ENCODE data around the gene FKBP2.
"Not testable (repeated sequence)": the region's sequence is repeated elsewhere in the genome, so short reads cannot be mapped to it uniquely, and the experiment has no call there.

FKBP2 gene

GRCh38 chr11:64234647-64235379 is 6.1 kb upstream of the FKBP2 start:
- peak; percentile 45 for DNase-seq

- DNase-seq: no peak
Observed at GRCh38 chr11:64235437-64236161, 5.3 kb upstream of the FKBP2 start.

GRCh38 chr11:64237484-64237951 is 3.4 kb upstream of the FKBP2 start:
- DNase-seq: no peak

- DNase-seq: no peak
Observed at GRCh38 chr11:64238076-64238475, 2.8 kb upstream of the FKBP2 start.

GRCh38 chr11:64238999-64239398 is 1.9 kb upstream of the FKBP2 start:
- DNase-seq: no peak

GRCh38 chr11:64239662-64240434 is 1.0 kb upstream of the FKBP2 start:
- DNase-seq: peak; percentile 81

- no peak for DNase-seq
Observed at GRCh38 chr11:64241241-64241490, 271 bp downstream of the FKBP2 start.

- peak; percentile 99 for DNase-seq
Observed at GRCh38 chr11:64241491-64242374, 838 bp downstream of the FKBP2 start.

GRCh38 chr11:64243236-64243854 is 2.5 kb downstream of the FKBP2 start:
- DNase-seq: no peak

- DNase-seq: no peak
Observed at GRCh38 chr11:64244107-64244506, 3.2 kb downstream of the FKBP2 start.

- no peak for DNase-seq
Observed at GRCh38 chr11:64244966-64245365, 4.1 kb downstream of the FKBP2 start.

GRCh38 chr11:64245401-64245796 is 4.5 kb downstream of the FKBP2 start:
- peak; percentile 60 for DNase-seq

- peak; percentile 73 for DNase-seq
Observed at GRCh38 chr11:64245797-64246620, 5.1 kb downstream of the FKBP2 start.

GRCh38 chr11:64246621-64246870 is 5.7 kb downstream of the FKBP2 start:
- DNase-seq: not testable (repeated sequence)

GRCh38 chr11:64246871-64247728 is 6.2 kb downstream of the FKBP2 start, which contains the start of gene PPP1R14B:
Gene PPP1R14B (minus strand): TSS chr11:64246943. CDS start chr11:64246673, 270 bp downstream.
- peak; percentile 78 for DNase-seq

GRCh38 chr11:64247729-64248531 is 7.0 kb downstream of the FKBP2 start:
- no peak for DNase-seq

GRCh38 chr11:64248578-64248977 is 7.7 kb downstream of the FKBP2 start:
- no peak for DNase-seq

- DNase-seq: no peak
Observed at GRCh38 chr11:64249038-64249437, 8.1 kb downstream of the FKBP2 start.

GRCh38 chr11:64249563-64250414 is 8.9 kb downstream of the FKBP2 start:
- no peak for DNase-seq
